Skin of body (tissue), 2 donors: ENCODE measurements around the gene CHD5. TPM values are rescaled to one million over a fixed set of nuclear protein-coding genes. Genes with fewer than 3 reads are reported as not detected.

Source experiments
- DNase-seq: peaks from one replicate; lab custom pipeline; 2025; lab: John Stamatoyannopoulos, UW
- total RNA-seq: library from RNA; depleted of rRNA; stranded (reverse); fragments of >200 nt; gene quantifications from one replicate; pipeline ENCODE4 v1.2.3, GENCODE V29; 2014

Gene CHD5
- total RNA-seq, 1 donor from 2014 or later: 1.4 TPM

DNA sequence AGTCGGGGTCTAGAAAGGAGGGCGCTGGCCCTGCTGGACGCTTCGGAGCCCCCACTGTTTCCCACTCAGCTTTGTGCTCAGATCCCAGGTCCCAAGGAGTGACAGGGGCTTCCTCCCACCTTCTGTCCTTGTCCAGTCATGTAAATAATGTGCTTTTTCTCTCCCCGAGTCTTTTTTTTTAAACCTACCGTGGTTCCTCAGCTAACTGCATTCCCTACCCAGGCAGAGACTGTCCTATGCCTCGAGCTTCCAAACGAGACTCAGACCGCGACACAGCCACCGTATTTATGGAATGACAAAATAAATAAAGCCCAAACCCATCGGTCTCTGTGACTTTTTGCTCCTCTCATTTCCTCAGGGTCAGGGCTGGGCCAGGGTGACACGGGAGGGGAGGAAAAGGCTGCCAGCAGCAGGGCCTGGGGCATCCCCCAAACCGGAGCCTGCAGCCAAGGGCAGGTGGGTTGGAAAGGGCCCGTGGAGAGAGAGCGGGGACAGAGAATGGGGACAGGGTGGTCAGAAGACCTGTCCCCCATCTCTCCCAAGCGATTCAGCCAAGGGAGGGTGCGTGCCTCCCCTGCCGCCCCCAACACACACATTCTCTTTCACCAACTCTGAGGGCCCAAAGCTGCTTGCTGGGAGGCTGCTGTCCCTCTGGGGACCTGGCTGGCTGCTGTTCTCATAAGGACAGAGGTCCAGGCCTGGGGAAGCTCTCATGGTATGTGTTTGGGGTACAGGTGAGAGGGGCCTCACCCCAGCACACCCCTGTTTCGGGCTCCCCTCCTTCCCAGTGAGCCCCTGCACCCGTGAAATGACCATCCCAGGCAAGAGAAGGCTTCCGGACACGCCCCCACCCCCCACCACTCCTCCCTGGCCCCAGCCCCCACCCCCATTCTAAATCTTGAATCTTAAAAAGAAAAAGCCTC, 79.0 kb downstream of the CHD5 start:
- no peak for DNase-seq

GRCh38 chr1:6099787-6100765, 80.0 kb downstream of the CHD5 start:
- DNase-seq: no peak

GRCh38 chr1:6099297-6099696, 80.8 kb downstream of the CHD5 start:
- DNase-seq: no peak

DNA sequence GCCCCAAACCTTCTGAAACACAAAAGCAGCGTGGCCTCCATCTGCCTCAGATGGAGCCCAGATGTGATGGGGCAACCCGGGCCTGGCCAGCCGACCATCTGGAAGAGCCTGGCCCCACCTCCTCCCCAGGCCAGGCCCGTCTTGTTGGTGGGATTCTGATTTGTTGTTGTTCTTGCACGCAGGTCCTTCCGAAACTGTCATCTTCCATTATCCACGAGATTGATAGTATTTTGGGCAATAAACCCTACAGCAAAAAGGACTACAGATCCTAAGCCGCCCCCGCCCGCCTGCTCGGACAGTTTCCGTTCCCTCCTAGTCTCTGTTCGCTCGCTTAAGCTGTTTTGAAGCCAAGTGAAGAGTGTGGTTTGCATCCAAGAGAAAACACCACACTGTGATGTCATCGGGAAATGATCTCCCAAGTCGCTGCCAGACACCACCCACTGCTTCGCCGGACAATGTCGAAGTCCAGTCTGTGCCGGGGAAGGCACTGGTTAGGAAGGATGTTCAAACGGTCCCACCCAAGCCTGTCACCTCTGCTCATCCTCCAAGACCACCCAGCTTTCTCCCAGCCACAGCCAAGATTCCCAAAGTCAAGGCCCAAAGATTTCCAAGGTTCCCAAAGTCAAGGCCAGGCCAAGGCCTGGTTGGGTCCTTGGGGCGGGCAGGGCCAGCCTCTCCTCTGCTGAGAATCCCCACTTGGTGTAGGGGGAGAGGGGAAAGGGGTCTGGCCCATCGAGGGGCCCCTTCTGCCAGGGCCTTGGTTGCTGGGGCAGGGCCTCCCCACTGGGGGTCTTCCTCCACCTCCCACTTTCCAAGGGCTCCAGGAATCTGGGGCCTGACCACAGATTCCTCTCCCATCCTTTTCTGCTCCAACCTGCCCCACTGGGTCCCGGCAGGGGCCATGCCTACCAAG, 81.6 kb downstream of the CHD5 start:
- DNase-seq: peak; percentile 56

- no peak for DNase-seq
Observed at GRCh38 chr1:6097824-6098223, 82.3 kb downstream of the CHD5 start.

DNA sequence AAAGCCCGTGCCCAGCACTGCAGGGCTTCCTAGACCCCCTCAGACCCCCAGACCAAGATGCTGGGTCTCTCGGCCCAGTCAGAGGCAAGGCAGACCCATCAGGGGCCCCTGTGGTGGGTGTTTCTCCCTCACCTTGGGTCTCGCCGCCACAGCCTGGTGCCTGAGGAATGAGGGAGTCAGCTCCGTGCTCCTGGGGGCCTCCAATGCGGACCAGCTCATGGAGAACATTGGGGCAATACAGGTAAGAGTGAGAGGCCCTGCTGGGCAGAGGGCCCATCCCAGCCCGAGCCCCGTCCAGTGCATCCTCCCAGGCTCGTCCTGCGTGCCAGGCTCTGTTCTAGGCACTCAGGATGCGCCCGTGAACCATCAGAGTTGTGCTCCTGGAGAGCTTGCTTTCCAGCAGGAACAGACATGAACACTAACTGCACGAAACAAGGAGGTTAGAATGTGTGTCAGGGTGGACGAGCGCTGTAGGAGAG, 83.0 kb downstream of the CHD5 start:
- no peak for DNase-seq

DNA sequence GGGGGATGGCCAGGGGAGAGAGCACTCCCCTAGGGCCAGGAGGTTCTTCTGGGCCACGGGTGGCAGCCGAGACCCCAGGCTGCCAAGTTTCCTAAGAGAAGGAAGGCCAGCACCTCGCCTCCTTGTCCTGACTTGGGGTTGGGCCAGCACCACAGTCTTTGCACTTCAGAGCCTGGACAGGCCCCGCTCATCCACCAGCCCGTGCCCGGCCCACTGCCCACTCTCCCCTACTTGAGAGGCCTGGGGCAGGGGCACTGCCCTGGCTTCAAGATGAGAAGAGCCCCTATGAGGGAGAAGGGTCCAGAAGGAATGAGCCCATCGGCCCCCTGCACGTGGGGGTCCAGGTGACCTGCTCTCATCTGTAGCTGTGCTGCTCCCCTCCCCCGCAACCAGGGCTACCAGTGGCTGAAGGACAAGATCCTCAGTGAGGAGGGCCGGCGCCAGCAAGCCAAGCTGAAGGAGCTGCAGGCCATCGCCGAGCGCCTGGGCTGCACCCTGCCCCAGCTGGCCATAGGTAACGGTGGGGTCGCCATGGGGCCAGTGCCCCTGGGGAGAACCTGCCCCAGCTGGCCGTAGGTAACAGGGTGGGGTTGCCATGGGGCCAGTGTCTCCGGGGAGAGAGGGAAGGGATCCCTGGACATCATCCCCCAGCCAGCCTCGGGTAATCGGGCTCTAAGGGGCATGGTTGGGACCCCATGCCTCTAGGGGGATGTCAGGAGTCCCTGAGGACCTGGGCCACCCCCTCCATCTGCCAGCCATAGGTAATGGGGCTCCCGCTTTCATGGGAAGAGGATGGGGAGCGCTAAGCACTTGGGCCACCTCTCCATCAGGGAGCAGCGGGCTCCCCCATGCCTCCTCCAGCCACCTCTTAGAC, 83.6 kb downstream of the CHD5 start:
- DNase-seq: no peak

DNA sequence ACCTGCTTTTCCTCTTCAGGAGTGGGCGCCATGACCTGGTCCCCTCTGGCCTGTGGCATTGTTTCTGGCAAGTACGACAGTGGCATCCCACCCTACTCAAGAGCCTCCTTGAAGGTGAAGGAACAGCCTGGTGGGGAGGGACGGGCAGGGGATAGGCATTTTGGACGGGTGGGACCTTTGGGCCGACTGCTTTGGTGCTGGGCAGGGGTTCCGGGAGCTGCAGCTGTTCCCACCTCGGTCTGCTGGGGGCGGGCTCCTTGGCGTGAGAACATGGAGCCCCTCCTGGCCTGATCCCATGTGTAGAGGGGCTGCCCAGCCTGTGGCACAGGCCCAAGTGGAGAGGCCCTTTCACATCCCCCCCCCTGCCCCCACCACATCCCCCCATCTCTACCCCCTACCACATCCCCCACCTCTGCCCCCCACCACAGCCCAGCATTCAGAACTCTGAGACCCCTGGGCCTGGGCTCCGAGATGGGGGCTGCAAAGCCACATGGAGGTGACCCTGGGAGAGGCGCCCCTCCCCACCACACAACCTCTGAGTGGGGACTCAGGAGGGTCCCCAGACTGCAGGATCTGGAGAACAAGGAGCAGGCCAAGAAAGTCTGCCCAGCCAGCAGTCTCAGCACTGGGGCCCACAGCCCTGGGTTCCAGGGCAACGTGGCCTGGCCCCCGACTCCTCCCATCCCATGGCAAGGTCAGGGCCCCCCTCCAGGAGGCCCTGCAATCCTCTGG, 84.4 kb downstream of the CHD5 start:
- DNase-seq: no peak

DNA sequence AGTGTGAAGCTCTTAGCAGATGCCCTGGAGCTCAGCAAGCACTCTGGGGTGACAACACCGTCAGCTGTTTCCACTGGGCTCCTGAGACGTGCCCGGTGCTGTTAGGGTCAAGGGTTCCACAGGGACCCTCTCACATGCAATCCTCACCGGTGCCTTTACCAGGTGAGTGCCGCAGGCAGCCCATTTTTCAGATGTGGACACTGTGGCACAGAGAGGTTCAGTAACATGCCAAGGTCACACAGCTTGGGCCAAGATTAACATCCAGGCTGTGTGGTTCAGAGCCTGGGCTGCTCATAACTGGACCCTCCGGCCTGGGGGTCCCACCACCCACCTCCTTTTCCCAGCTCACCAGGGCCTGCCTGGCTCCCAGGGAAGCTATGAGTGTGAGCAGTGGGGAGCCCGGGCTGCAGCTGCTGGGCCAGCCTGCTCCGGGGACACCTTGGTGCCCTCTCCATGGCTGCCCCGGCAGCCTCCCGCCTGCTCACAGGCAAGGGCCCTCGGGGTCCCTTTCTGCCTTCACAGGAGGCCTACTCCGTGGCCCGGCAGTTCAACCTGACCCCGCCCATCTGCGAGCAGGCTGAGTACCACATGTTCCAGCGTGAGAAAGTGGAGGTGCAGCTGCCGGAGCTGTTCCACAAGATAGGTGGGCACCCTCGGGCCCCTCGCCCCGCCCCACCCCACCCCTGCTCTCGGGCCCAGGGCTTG, 85.2 kb downstream of the CHD5 start:
- no peak for DNase-seq

GRCh38 chr1:6094246-6094645, 85.9 kb downstream of the CHD5 start:
- DNase-seq: no peak

DNA sequence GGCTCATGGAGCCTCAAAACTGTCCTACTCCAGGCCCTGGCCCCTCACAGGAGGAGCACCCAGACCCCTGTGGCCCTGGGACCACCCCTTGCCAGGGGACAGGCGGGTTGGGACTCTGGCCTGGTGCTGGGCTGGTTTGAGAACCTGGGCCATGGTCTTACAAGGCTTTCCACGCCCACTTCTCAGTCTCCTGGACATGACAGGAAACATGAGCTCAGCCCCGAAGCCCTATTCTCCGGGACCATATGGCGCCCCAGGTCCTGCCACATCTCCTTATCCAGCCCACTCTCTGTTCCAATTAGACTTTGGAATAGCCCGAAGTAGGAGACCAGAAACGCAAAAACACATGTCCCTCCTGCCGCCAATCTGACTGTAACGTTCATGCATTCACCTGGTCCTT, 86.5 kb downstream of the CHD5 start:
- no peak for DNase-seq

DNA sequence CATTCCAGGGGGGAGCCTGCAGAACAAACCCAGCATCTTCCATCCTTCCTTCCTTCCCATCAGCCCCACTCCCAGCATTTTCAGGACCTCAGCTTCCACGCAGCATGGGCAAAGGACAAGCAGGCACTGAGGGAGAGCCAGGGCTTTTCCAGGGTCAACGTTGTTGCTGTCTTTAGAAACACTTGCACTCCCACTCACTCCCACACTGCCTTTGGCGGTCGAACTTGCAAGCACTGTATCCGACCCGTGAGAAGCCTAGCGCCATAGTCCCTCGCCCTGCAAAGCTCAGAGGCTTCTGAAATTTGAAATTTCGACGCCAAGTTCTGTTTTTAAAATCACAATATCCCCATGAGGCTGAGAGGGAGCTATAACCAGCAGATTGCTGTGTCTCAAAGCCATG, 87.0 kb downstream of the CHD5 start:
- no peak for DNase-seq

- no peak for DNase-seq
Observed at GRCh38 chr1:6092211-6092610, 87.9 kb downstream of the CHD5 start.

DNA sequence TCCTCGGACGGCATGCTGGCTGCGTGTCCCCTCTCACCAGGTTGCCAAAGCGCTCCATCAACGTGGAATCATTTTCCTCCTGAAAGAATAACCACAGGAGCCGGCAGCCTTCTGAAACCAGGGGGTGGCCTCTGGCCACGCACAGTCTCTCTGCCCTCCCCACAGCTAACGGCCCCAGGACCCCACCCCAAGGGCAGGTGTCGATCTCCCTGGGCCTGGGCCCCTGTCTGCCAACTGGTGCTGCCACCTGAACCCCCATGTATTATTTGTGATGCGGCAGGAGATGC, 88.4 kb downstream of the CHD5 start:
- DNase-seq: no peak

- no peak for DNase-seq
Observed at GRCh38 chr1:6090996-6091822, 88.9 kb downstream of the CHD5 start.

- DNase-seq: no peak
Observed at GRCh38 chr1:6090288-6090687, 89.8 kb downstream of the CHD5 start.

DNA sequence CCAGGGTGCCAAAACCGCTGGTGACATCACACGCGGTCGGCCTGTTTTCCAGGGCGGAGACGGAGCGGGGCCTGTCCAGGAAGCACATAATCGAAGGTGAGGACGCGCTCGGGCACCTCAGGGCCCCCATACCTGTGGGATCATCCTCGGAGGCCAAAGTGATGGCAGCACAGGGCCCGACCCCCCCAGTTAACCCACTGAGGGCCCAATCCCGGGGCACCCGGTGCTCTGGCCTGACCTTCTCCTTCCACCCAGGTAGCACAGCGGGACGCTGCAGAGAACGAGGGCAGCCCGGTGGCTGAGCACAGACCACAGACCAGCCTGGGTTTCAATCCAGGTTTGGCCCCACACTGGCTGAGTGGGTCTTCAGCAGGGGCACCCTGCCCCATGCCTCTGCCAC, 91.2 kb downstream of the CHD5 start:
- DNase-seq: no peak

DNA sequence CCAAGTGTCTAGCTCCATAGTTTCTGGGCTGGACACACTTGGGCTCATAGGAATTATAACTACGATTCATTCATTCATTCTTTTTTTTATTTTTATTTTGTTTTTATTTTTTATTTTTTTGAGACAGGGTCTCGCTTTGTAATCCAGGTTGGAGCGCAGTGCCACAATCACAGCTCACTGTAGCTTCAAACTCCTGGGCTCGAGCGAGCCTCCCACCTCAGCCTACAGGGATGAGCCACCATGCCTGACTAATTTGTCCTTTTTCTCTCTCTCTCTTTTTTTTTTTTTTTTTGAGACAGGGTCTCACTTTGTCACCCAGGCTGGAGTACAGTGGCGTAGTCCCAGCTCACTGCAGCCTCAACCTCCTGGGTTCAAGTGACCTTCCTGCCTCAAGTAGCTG, 92.2 kb downstream of the CHD5 start:
- DNase-seq: no peak
